RWPE2 (cell line): ENCODE results near the gene MAP2K5.
A peak's percentile ranks its signal among the peaks of the same experiment; 100 is the strongest.

Experiments
- ATAC-seq: fragments of 200-7000 bp; cut with Tn5 transposase; 3 replicates; pipeline ENCODE4 v1.9.1; 2021; ENCODE audit warnings: low read depth
- DNase-seq: peaks from one replicate; pipeline ENCODE4 v3.0.0-alpha.2; 2020; ENCODE audit warnings: low spot score
- H3K27ac ChIP-seq: fragments of 450-650 bp; 2 replicates; pipeline ENCODE4 v1.5.1; 2017; ENCODE audit warnings: mild to moderate bottlenecking; ENCODE audit not compliant: poor library complexity, severe bottlenecking
- H3K27me3 ChIP-seq: fragments of 250-450 bp; sonication (Bioruptor Pico); 2 replicates; pipeline ENCODE4 v1.5.1; 2021; ENCODE audit warnings: mild to moderate bottlenecking, moderate library complexity; ENCODE audit not compliant: insufficient read depth, poor library complexity, severe bottlenecking
- H3K36me3 ChIP-seq: fragments of 250-450 bp; sonication (Bioruptor Pico); 2 replicates; pipeline ENCODE4 v1.5.1; 2020; ENCODE audit warnings: low read depth, mild to moderate bottlenecking, moderate library complexity
- H3K4me1 ChIP-seq: fragments of 250-450 bp; sonication (Bioruptor Pico); 2 replicates; pipeline ENCODE4 v1.5.1; 2021; ENCODE audit warnings: mild to moderate bottlenecking, moderate library complexity; ENCODE audit not compliant: insufficient read depth, poor library complexity, severe bottlenecking
- H3K4me3 ChIP-seq: fragments of 250-450 bp; sonication (Bioruptor Pico); 2 replicates; pipeline ENCODE4 v1.5.1; 2021; ENCODE audit warnings: mild to moderate bottlenecking, moderate library complexity; ENCODE audit not compliant: severe bottlenecking
- H3K9me3 ChIP-seq: fragments of 250-450 bp; sonication (Bioruptor Pico); 2 replicates; pipeline ENCODE4 v1.5.1; 2021; ENCODE audit warnings: mild to moderate bottlenecking, moderate library complexity; ENCODE audit not compliant: severe bottlenecking
- TF ChIP-seq, protein P1 (sequence below): fragments of 450-650 bp; IDR thresholded peaks from one replicate; pipeline ENCODE4 v1.5.1; 2017; ENCODE audit warnings: mild to moderate bottlenecking, moderate library complexity; ENCODE audit not compliant: poor library complexity, severe bottlenecking

MAP2K5 gene

DNA sequence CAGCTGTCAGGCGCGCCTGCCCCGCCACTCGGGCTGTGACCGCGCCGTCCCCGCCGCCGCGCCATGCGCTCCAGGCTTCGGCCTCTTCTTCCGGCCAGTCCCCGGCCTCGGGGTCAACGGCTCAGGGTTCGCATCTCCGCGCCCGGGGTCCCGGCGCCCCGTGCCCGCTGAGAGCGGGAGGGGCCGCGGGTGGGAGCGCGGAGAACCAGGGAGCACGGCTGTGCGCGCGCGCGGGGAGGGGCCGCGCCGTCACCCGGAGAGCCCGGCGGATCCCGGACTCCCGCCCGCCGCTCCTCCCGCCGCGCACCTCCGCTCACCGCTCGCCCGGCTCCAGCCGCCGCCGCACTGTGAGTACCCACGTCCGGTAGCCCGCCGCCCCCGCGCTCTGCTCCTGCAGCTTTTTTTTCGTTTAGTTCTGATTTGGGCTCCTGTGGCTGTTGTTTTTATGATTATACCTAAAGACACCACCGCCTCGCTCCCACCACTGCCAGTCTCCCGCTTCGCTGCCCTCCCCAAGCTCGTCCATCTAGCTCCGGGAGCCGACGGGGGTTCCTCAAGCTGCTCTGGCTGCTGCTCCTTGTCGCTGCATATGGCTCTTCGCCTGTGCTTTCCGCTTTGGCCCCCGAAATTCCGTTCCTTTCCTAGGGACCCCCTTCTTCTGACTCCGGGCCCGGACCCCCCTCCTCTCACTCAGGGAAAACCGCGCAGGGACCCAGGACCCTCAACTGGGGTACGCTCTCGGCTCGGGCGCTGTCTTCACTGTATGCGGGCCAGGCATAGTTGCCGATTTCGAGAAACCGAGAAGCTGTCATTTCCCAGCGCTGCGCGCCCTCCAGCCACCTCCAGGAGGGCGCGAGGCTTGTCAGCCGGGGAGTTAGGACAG lies 281.1 kb downstream of the MAP2K5 start:
- DNase-seq (no peak), ATAC-seq (no peak)
- TF ChIP-seq, protein P1, sequence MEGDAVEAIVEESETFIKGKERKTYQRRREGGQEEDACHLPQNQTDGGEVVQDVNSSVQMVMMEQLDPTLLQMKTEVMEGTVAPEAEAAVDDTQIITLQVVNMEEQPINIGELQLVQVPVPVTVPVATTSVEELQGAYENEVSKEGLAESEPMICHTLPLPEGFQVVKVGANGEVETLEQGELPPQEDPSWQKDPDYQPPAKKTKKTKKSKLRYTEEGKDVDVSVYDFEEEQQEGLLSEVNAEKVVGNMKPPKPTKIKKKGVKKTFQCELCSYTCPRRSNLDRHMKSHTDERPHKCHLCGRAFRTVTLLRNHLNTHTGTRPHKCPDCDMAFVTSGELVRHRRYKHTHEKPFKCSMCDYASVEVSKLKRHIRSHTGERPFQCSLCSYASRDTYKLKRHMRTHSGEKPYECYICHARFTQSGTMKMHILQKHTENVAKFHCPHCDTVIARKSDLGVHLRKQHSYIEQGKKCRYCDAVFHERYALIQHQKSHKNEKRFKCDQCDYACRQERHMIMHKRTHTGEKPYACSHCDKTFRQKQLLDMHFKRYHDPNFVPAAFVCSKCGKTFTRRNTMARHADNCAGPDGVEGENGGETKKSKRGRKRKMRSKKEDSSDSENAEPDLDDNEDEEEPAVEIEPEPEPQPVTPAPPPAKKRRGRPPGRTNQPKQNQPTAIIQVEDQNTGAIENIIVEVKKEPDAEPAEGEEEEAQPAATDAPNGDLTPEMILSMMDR, result no peak
- Histone ChIP-seq H3K27ac (no peak overlapping the region), H3K9me3 (no peaks in the 10 kb centered on the region), H3K27me3 (peaks cover 96% of the 10 kb centered on the region), H3K4me3 (no peak overlapping the region), H3K4me1 (no peaks in the 10 kb centered on the region), H3K36me3 (no peaks in the 10 kb centered on the region)

DNA sequence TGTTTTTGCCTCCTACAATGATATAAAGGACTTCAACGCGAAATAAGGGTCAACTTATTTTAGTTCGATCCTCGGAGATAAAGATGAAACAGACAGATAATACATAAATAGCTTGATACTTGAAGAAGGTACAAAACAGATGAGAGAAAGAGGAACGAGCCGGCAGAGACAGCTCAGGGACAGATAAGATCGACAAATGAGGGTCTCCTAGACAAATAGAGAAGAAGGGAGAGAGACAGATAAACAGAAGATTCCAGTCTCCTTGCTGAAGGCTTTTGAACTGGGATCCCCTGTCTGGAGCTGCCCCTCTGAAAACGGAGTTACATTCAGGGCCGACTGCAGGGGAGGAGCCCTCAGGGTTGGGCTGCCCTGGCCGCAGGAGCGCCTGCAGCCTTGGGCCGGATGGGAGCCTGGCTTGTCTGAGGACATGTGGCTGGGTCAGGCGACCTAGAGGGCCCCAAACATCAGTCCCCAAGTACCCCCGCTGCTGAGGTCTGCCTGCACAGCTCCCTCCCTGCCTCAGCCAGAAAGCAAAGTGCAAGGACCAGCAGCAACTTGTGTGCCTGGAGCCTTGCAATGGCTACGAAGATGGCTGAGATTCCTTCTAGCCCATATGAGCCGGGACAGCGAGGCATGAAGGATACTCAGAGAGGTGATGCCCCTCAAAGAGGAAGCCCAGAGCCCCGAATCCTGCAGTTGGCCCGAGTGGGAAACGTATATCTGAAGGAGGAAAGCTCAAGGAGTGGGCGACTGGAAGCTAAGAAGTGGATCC lies 281.9 kb downstream of the MAP2K5 start:
- Histone ChIP-seq H3K36me3 (no peaks in the 10 kb centered on the region), H3K4me3 (no peak overlapping the region), H3K27ac (no peak overlapping the region), H3K9me3 (no peaks in the 10 kb centered on the region), H3K27me3 (peaks cover 98% of the 10 kb centered on the region), H3K4me1 (no peaks in the 10 kb centered on the region)
- DNase-seq (peak; percentile 60), ATAC-seq (no peak)
- TF ChIP-seq, protein P1, result no peak

DNA sequence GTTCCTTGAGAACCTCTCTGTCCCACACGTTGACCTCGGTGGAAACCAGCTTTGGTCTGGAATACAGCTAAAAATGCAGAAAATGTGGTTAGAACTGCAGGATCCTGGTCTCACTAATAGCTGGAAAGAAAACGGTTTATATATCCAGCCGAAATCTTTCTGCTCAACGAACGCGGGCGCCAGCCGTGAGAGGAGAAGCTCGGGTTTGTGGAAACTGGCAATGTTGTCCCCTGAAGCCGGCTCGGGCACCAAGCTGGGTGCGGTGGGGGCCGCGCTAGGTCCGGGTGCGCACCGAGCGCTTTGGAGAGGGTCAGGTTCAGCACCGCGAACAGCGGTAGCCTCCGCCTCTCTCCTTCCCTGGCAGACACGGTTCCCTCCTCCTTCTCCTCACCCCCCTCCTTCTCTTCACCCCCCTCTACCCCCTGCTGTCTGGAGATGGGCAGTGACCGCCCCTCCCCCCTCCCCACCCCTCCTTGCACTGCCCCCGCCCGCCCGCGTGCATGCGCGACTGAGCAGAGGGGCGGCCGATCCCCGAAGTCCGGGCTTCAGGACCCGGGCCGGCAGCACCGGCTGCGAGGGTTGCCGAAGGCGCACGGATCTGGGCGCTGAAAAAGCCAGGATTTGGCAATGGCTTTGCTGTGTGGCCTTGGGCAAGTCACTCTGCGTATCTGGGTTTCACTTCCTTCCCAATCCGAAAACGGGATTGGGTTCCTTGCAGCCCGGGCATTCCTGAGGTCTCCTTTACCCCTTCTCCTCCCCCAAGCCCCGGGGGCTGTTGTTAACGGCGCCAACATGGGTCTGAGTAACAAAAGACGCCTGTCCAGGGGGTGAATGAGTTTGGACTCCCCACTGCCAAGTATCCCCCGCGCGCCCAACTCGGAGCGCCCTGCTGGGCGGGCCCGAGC lies 282.7 kb downstream of the MAP2K5 start, which contains the start of gene SKOR1:
TSS of gene SKOR1 (plus strand) at position 534 of the 905 bp plus-strand sequence. CDS start at position 628, 94 bp downstream.
- Histone ChIP-seq H3K4me3 (no peak within 1 kb of the TSS), H3K27me3 (peaks cover 98% of the 10 kb centered on the region)
- peak; percentile 64 for DNase-seq

DNA sequence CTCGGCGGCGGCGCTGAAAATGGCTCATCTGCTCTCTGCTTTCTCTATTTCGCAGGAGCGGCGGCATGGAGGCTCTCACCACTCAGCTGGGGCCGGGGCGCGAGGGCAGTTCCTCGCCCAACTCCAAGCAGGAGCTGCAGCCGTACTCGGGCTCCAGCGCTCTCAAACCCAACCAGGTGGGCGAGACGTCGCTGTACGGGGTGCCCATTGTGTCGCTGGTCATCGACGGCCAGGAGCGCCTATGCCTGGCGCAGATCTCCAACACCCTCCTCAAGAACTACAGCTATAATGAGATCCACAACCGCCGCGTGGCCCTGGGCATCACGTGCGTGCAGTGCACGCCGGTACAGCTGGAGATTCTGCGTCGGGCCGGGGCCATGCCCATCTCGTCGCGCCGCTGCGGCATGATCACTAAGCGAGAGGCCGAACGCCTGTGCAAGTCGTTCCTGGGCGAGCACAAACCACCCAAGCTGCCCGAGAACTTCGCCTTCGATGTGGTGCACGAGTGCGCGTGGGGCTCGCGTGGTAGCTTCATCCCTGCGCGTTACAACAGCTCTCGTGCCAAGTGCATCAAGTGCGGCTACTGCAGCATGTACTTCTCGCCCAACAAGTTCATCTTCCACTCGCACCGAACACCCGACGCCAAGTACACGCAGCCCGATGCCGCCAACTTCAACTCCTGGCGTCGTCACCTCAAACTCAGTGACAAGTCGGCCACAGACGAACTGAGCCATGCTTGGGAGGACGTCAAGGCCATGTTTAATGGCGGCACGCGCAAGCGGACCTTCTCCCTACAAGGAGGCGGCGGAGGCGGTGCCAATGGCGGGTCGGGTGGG lies 283.6 kb downstream of the MAP2K5 start:
- Histone ChIP-seq H3K4me3 (no peak overlapping the region), H3K4me1 (no peaks in the 10 kb centered on the region), H3K36me3 (no peaks in the 10 kb centered on the region), H3K27me3 (peaks cover 98% of the 10 kb centered on the region), H3K9me3 (no peaks in the 10 kb centered on the region), H3K27ac (no peak overlapping the region)
- TF ChIP-seq, protein P1, result no peak
- ATAC-seq (no peak), DNase-seq (peak; percentile 77)

More for the DNA sequence above, 282.7 kb downstream of the MAP2K5 start, which contains the start of gene SKOR1:
- no peaks in the 10 kb centered on the region for H3K9me3 ChIP-seq
- H3K4me1 ChIP-seq, result no peaks in the 10 kb centered on the region
- no peaks in the 10 kb centered on the region for H3K36me3 ChIP-seq
- H3K27ac ChIP-seq, result no peak within 1 kb of the TSS
- peak; percentile 31; the same call in 2 of the 3 replicates for ATAC-seq
- TF ChIP-seq, protein P1, result no peak
